A549 (cell line): ENCODE data around the gene SSPN. TPM values are rescaled to one million over a fixed set of nuclear protein-coding genes. Genes with fewer than 3 reads are reported as not detected.
A peak's percentile ranks its signal among the peaks of the same experiment; 100 is the strongest.

Source experiments
- ATAC-seq, 2 experiments: fragments of 200-7000 bp in 1 of 2; fragments of >200 bp in 1 of 2; cut with Nextera tagmentation in 1 of 2; cut with Tn5 transposase in 1 of 2; 3 replicates each; pipeline versions ENCODE4 v1.8.0 to v1.9.1; 2018 to 2020; ENCODE audit warnings: mild to moderate bottlenecking in 1 of 2, moderate library complexity in 1 of 2
- CTCF ChIA-PET: fragments of 300-600 bp; sonication (Branson Sonifier 250); formaldehyde crosslinking; extraction: SDS; loops from one replicate; lab custom pipeline; 2021; ENCODE audit warnings: antibody characterized with exemption, inconsistent platforms; lab: Yijun Ruan, JAX
- POLR2A ChIA-PET: fragments of 350-600 bp; formaldehyde crosslinking; extraction: SDS; loops from one replicate; lab custom pipeline; 2021; ENCODE audit warnings: antibody characterized with exemption, inconsistent platforms; lab: Yijun Ruan, JAX
- DNase-seq, 2 experiments: peaks; one replicate each; pipeline versions ENCODE4 v3.0.0 to v3.0.0-alpha.2; 2011 to 2016; ENCODE audit warnings: low read depth in 1 of 2, low spot score in 1 of 2
- FAIRE-seq: peaks from 2 replicates; lab custom pipeline; 2011; peaks lifted over from hg19 to GRCh38; lab: Jason Lieb, UNC
- H3K27ac ChIP-seq, 2 experiments: fragments of >200 bp; sonication (Bioruptor Twin); formaldehyde crosslinking; 3 replicates each; pipeline ENCODE4 v1.5.1; 2016 to 2017
- H3K4me1 ChIP-seq: fragments of >200 bp; sonication (Bioruptor Twin); formaldehyde crosslinking; 3 replicates; pipeline ENCODE4 v1.6.1; 2016
- H3K4me2 ChIP-seq: fragments of >200 bp; sonication (Bioruptor Twin); formaldehyde crosslinking; 3 replicates; pipeline ENCODE4 v1.6.1; 2016
- H3K4me3 ChIP-seq: fragments of >200 bp; sonication (Bioruptor Twin); formaldehyde crosslinking; 3 replicates; pipeline ENCODE4 v1.5.1; 2016
- H3K9me3 ChIP-seq: fragments of >200 bp; sonication (Bioruptor Twin); formaldehyde crosslinking; 3 replicates; pipeline ENCODE4 v1.6.1; 2016
- BCL3 ChIP-seq: fragments of >200 bp; sonication (Bioruptor Twin); formaldehyde crosslinking; IDR thresholded peaks from 3 replicates; pipeline ENCODE4 v1.6.1; 2016
- CBX8 ChIP-seq: fragments of 200-600 bp; sonication (generic); IDR thresholded peaks from 2 replicates; pipeline ENCODE4 v1.6.1; 2016
- EHMT2 ChIP-seq: fragments of 200-600 bp; sonication (generic); IDR thresholded peaks from 2 replicates; pipeline ENCODE4 v1.6.1; 2016; ENCODE audit warnings: antibody characterized with exemption, low read depth, mild to moderate bottlenecking, moderate library complexity
- EP300 ChIP-seq, 2 experiments: fragments of >200 bp; sonication (Bioruptor Twin); formaldehyde crosslinking; IDR thresholded peaks; 2 replicates in 1 of 2; 3 replicates in 1 of 2; pipeline ENCODE4 v1.6.1; 2016 to 2017
- ESRRA ChIP-seq: fragments of 150-350 bp; IDR thresholded peaks from 2 replicates; pipeline ENCODE4 v1.6.1; 2014; ENCODE audit warnings: mild to moderate bottlenecking, low read length, borderline replicate concordance
- FOSB ChIP-seq: fragments of 250-450 bp; sonication (Bioruptor Pico); IDR thresholded peaks from 2 replicates; pipeline ENCODE4 v1.5.0; 2020; ENCODE audit warnings: mild to moderate bottlenecking, moderate library complexity
- FOSL2 ChIP-seq, 2 experiments: fragments of 450-650 bp in 1 of 2; fragments of >200 bp in 1 of 2; sonication (Bioruptor Twin) in 1 of 2; formaldehyde crosslinking; IDR thresholded peaks; 2 replicates each; pipeline versions ENCODE4 v1.5.0 to v1.6.1; 2016 to 2020; ENCODE audit warnings: mild to moderate bottlenecking in 1 of 2, moderate library complexity in 1 of 2
- HEYL ChIP-seq: fragments of 250-450 bp; sonication (Bioruptor Pico); IDR thresholded peaks from 2 replicates; pipeline ENCODE4 v1.8.0; 2021; ENCODE audit warnings: mild to moderate bottlenecking, moderate library complexity
- HOXA7 ChIP-seq: fragments of 250-450 bp; sonication (Bioruptor Pico); IDR thresholded peaks from 2 replicates; pipeline ENCODE4 v1.5.0; 2020; ENCODE audit warnings: mild to moderate bottlenecking, moderate library complexity
- HOXB13 ChIP-seq: fragments of 250-450 bp; sonication (Bioruptor Pico); IDR thresholded peaks from 2 replicates; pipeline ENCODE4 v1.5.0; 2020; ENCODE audit warnings: low read depth, mild to moderate bottlenecking, moderate library complexity
- MAZ ChIP-seq: fragments of 150-350 bp; IDR thresholded peaks from 2 replicates; pipeline ENCODE4 v1.6.1; 2014; ENCODE audit warnings: antibody characterized with exemption, low read depth, low read length, borderline replicate concordance
- NFE2L2 ChIP-seq: fragments of 150-350 bp; conservative IDR thresholded peaks from 2 replicates; pipeline ENCODE4 v1.6.1; 2014; ENCODE audit warnings: low read length
- NPAS2 ChIP-seq: fragments of 250-450 bp; sonication (Bioruptor Pico); IDR thresholded peaks from 2 replicates; pipeline ENCODE4 v1.8.0; 2022; ENCODE audit warnings: mild to moderate bottlenecking, moderate library complexity, borderline replicate concordance
- PHF8 ChIP-seq: fragments of 200-600 bp; sonication (generic); IDR thresholded peaks from 2 replicates; pipeline ENCODE4 v1.6.1; 2016; ENCODE audit warnings: low read depth, mild to moderate bottlenecking, antibody characterized with exemption, moderate library complexity, borderline replicate concordance
- POLR2AphosphoS2 ChIP-seq: conservative IDR thresholded peaks from 2 replicates; pipeline ENCODE4 v1.6.1; 2012; ENCODE audit warnings: low read length, improper control_type of control experiment, inconsistent platforms
- RFX5 ChIP-seq: fragments of 450-650 bp; IDR thresholded peaks from 2 replicates; pipeline ENCODE4 v1.7.1; 2014; ENCODE audit warnings: antibody characterized with exemption, mild to moderate bottlenecking, moderate library complexity
- SMC3 ChIP-seq: fragments of >200 bp; sonication (Bioruptor Twin); formaldehyde crosslinking; IDR thresholded peaks from 3 replicates; pipeline ENCODE4 v1.6.1; 2018; ENCODE audit warnings: inconsistent platforms
- TP53 ChIP-seq: fragments of 250-450 bp; sonication (Bioruptor Pico); IDR thresholded peaks from 2 replicates; pipeline ENCODE4 v1.5.0; 2021; ENCODE audit warnings: mild to moderate bottlenecking, moderate library complexity
- USF2 ChIP-seq: fragments of 450-650 bp; IDR thresholded peaks from 2 replicates; pipeline ENCODE4 v1.6.1; 2014; ENCODE audit warnings: antibody characterized with exemption
- ZSCAN20 ChIP-seq: fragments of 250-450 bp; sonication (Bioruptor Pico); IDR thresholded peaks from 2 replicates; pipeline ENCODE4 v1.8.0; 2022; ENCODE audit warnings: mild to moderate bottlenecking, moderate library complexity
- WGBS: methylation state at CpG from one replicate; pipeline ENCODE4 v1.1.6; 2017; ENCODE audit errors: missing lambda C conversion rate; 5-methylcytosine and 5-hydroxymethylcytosine counted together
- polyA plus RNA-seq, 4 experiments: library from polyadenylated mRNA; depleted of rRNA in 3 of 4; stranded (reverse); fragments of >200 nt; fragmentation: RNase III in 1 of 4; extraction: RNeasy Plus Mini Kit Qiagen cat#74134 plus additional on column Dnase treatment in 1 of 4; gene quantifications; 2 replicates in 3 of 4; 3 replicates in 1 of 4; pipeline ENCODE4 v1.2.3, GENCODE V29; 2011 to 2017
- TF ChIP-seq, protein P1 (sequence below): IDR thresholded peaks from 2 replicates; pipeline ENCODE4 v1.6.1; 2012; ENCODE audit warnings: low read depth, borderline replicate concordance
- TF ChIP-seq, protein P2 (sequence below): fragments of 150-350 bp; IDR thresholded peaks from 2 replicates; pipeline ENCODE4 v1.6.1; 2014; ENCODE audit warnings: low read depth, mild to moderate bottlenecking, low read length
- TF ChIP-seq, protein P3 (sequence below): fragments of 200-600 bp; sonication (generic); IDR thresholded peaks from 2 replicates; pipeline ENCODE4 v1.6.1; 2016; ENCODE audit warnings: antibody characterized with exemption, mild to moderate bottlenecking, moderate library complexity
- TF ChIP-seq, protein P4 (sequence below): fragments of >200 bp; sonication (Bioruptor Twin); formaldehyde crosslinking; IDR thresholded peaks from 2 replicates; pipeline ENCODE4 v1.6.1; 2016

SSPN gene
- polyA plus RNA-seq, 2 of the 4 experiments (the other 2 are of a cell fraction), result 0.85 to 2.6 TPM

DNA sequence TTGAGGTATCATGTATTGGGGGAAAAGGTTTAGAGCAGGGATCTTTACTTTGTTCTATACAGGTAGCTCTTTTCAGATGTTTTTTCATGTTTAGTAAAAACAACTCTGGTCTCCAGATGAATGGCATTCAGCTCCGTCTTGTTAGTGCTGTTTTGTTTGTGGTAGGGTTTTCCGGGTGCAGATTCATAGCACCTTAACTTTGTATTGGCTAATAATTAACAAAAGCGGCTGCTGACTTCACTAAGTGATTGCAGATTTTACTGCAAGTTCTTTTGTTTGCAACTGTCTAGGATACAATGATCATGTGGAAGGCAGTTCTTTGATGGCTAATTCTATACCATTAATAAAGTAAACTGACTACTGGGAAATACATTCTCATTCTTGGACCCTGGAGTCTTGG is 38.4 kb upstream of the SSPN start:
- WGBS, result 52% methylated on average over 3 of the region's 3 CpGs
- H3K4me3 ChIP-seq, result no peak overlapping the region
- ChIA-PET POLR2A (no interaction called here), CTCF (interaction anchor here (0.6 to 0.9 kb wide), 2 partner anchors 35 to 49 kb away, joined by 3 read pairs; no protein-coding TSS in a partner anchor)
- FAIRE-seq (no peak), DNase-seq (no peak), ATAC-seq (no peak)
- no peaks in the 10 kb centered on the region for H3K9me3 ChIP-seq
- TF ChIP-seq HOXB13 (CRISPR knock-in tag) (no peak), BCL3 (no peak)
- H3K27ac ChIP-seq, result no peak overlapping the region
- H3K4me2 ChIP-seq, result no peak overlapping the region
- peaks cover 17% of the 10 kb centered on the region for H3K4me1 ChIP-seq

DNA sequence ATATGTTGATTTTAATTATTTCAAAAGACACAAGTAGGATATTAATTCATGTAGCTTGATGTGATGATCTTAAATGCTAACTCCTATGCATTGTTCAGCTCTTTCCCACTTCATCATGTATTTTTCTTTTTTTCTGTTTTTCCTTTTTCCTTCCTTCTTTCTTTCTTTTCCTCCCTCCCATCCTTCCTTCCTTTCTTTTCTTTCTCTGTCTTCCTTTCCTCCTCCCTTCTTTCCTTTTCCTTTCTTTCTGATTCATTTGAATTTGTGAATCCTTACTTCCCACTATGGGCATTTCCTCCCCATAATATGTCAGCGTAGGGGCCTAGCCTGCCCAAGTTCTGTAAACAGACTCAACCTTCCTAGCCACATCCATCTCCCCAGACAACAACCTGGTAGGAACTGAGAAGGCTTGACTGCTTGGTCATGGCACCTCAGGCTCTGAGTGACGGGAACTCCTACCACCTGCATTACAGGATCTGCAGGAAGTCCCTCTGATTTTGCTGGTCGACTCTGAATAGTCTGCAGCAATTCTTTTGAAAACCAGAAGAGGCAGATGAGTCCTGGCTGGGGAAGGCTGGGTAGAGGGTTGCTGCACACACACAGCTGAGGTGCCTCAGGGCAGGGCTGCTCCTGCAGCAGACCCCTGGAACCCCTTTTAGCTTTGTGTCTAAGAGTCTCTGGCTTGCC is 37.2 kb upstream of the SSPN start:
- H3K27ac ChIP-seq, result no peak overlapping the region
- H3K9me3 ChIP-seq, result no peaks in the 10 kb centered on the region
- WGBS, result 64% methylated on average over 3 of the region's 3 CpGs
- no peak for FAIRE-seq
- no peak for TF ChIP-seq ESRRA
- no peak for TF ChIP-seq EP300 (IDR thresholded peaks at IDR 0.05)
- TF ChIP-seq NFE2L2, result no peak
- TF ChIP-seq TP53 (CRISPR knock-in tag), result no peak
- TF ChIP-seq HOXA7, result no peak
- TF ChIP-seq FOSB (CRISPR knock-in tag), result no peak
- TF ChIP-seq, protein P1, sequence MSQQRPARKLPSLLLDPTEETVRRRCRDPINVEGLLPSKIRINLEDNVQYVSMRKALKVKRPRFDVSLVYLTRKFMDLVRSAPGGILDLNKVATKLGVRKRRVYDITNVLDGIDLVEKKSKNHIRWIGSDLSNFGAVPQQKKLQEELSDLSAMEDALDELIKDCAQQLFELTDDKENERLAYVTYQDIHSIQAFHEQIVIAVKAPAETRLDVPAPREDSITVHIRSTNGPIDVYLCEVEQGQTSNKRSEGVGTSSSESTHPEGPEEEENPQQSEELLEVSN, result no peak
- TF ChIP-seq USF2, result no peak
- TF ChIP-seq MAZ, result no peak
- no peak for TF ChIP-seq FOSL2 (IDR thresholded peaks at IDR 0.05)
- TF ChIP-seq FOSL2 (CRISPR knock-in tag; IDR thresholded peaks at IDR 0.05), result no peak
- TF ChIP-seq, protein P2, sequence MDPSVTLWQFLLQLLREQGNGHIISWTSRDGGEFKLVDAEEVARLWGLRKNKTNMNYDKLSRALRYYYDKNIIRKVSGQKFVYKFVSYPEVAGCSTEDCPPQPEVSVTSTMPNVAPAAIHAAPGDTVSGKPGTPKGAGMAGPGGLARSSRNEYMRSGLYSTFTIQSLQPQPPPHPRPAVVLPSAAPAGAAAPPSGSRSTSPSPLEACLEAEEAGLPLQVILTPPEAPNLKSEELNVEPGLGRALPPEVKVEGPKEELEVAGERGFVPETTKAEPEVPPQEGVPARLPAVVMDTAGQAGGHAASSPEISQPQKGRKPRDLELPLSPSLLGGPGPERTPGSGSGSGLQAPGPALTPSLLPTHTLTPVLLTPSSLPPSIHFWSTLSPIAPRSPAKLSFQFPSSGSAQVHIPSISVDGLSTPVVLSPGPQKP, result no peak
- peak in 1 of 2 experiments; percentile 19 for DNase-seq
- no peak overlapping the region for H3K4me2 ChIP-seq
- no peak overlapping the region for H3K4me3 ChIP-seq
- H3K4me1 ChIP-seq, result peaks cover 10% of the 10 kb centered on the region; the same call in 2 of the 3 replicates
- ChIA-PET CTCF (no interaction called here), POLR2A (no interaction called here)
- peak in 1 of 2 experiments; percentile 60; a peak in 3 of 6 replicates for ATAC-seq

- ChIA-PET POLR2A (no interaction called here), CTCF (no interaction called here)
- DNase-seq (no peak), FAIRE-seq (no peak), ATAC-seq (no peak)
- WGBS, result 11% methylated on average over 1 of the region's 1 CpG
- Histone ChIP-seq H3K4me3 (no peak overlapping the region), H3K27ac (no peak overlapping the region), H3K4me1 (no peaks in the 10 kb centered on the region), H3K4me2 (no peak overlapping the region), H3K9me3 (no peaks in the 10 kb centered on the region)
- no peak for TF ChIP-seq ZSCAN20 (CRISPR knock-in tag)
- no peak for TF ChIP-seq BCL3
- TF ChIP-seq POLR2AphosphoS2, result no peak
- no peak for TF ChIP-seq NPAS2 (CRISPR knock-in tag)
- TF ChIP-seq, protein P3, sequence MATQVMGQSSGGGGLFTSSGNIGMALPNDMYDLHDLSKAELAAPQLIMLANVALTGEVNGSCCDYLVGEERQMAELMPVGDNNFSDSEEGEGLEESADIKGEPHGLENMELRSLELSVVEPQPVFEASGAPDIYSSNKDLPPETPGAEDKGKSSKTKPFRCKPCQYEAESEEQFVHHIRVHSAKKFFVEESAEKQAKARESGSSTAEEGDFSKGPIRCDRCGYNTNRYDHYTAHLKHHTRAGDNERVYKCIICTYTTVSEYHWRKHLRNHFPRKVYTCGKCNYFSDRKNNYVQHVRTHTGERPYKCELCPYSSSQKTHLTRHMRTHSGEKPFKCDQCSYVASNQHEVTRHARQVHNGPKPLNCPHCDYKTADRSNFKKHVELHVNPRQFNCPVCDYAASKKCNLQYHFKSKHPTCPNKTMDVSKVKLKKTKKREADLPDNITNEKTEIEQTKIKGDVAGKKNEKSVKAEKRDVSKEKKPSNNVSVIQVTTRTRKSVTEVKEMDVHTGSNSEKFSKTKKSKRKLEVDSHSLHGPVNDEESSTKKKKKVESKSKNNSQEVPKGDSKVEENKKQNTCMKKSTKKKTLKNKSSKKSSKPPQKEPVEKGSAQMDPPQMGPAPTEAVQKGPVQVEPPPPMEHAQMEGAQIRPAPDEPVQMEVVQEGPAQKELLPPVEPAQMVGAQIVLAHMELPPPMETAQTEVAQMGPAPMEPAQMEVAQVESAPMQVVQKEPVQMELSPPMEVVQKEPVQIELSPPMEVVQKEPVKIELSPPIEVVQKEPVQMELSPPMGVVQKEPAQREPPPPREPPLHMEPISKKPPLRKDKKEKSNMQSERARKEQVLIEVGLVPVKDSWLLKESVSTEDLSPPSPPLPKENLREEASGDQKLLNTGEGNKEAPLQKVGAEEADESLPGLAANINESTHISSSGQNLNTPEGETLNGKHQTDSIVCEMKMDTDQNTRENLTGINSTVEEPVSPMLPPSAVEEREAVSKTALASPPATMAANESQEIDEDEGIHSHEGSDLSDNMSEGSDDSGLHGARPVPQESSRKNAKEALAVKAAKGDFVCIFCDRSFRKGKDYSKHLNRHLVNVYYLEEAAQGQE, result no peak
- no peak for TF ChIP-seq CBX8
- no peak for TF ChIP-seq MAZ
- TF ChIP-seq, protein P4, sequence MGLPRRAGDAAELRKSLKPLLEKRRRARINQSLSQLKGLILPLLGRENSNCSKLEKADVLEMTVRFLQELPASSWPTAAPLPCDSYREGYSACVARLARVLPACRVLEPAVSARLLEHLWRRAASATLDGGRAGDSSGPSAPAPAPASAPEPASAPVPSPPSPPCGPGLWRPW, result no peak
- TF ChIP-seq PHF8, result no peak
- no peak for TF ChIP-seq RFX5
- no peak for TF ChIP-seq EHMT2
- TF ChIP-seq HEYL (CRISPR knock-in tag), result no peak
- TF ChIP-seq SMC3, result no peak
Observed at GRCh38 chr12:26162174-26162573, 33.2 kb upstream of the SSPN start.
